ENCODE measurements around the gene PTPRF.

PTPRF gene

GRCh38 chr1:43488165-43488564, 42.5 kb upstream of the PTPRF start:
- TF ChIP-seq MAX (IDR thresholded peaks at IDR 0.05): no peak
- TF ChIP-seq NFIC (IDR thresholded peaks at IDR 0.05): no peak
- no peak for TF ChIP-seq TEAD4 (IDR thresholded peaks at IDR 0.05)
- no peak for TF ChIP-seq EP300 (IDR thresholded peaks at IDR 0.05; ENCODE audit: borderline replicate concordance)
- no peak for TF ChIP-seq RAD21 (IDR thresholded peaks at IDR 0.05; ENCODE audit: low read depth)
- TF ChIP-seq YY1 (IDR thresholded peaks at IDR 0.05; ENCODE audit: low read depth): no peak
- no peak for TF ChIP-seq TCF12 (IDR thresholded peaks at IDR 0.05; ENCODE audit: low read depth)
- no peak for TF ChIP-seq FOXM1 (IDR thresholded peaks at IDR 0.05; ENCODE audit: borderline replicate concordance, low read depth)
- TF ChIP-seq EGR1 (IDR thresholded peaks at IDR 0.05): no peak
- no peak for TF ChIP-seq REST (IDR thresholded peaks at IDR 0.05; ENCODE audit: low read depth)

GRCh38 chr1:43491061-43491460, 39.6 kb upstream of the PTPRF start:
- no peak for TF ChIP-seq TEAD4 (IDR thresholded peaks at IDR 0.05)
- TF ChIP-seq ZBTB7A (IDR thresholded peaks at IDR 0.05; ENCODE audit: low read depth): no peak
- TF ChIP-seq CREB1 (IDR thresholded peaks at IDR 0.05; ENCODE audit: low read depth): no peak
- no peak for TF ChIP-seq MAX (IDR thresholded peaks at IDR 0.05)
- TF ChIP-seq FOXM1 (IDR thresholded peaks at IDR 0.05; ENCODE audit: borderline replicate concordance, low read depth): no peak
- TF ChIP-seq TCF12 (IDR thresholded peaks at IDR 0.05; ENCODE audit: low read depth): no peak
- no peak for TF ChIP-seq CEBPB (IDR thresholded peaks at IDR 0.05)
- TF ChIP-seq TAF1 (IDR thresholded peaks at IDR 0.05; ENCODE audit: low read depth): no peak
- no peak for TF ChIP-seq REST (IDR thresholded peaks at IDR 0.05; ENCODE audit: low read depth)
- TF ChIP-seq YY1 (IDR thresholded peaks at IDR 0.05; ENCODE audit: low read depth): no peak
- TF ChIP-seq EP300 (IDR thresholded peaks at IDR 0.05; ENCODE audit: borderline replicate concordance): no peak

GRCh38 chr1:43492826-43493225, 37.9 kb upstream of the PTPRF start:
- TF ChIP-seq EP300 (IDR thresholded peaks at IDR 0.05; ENCODE audit: borderline replicate concordance) (no peak), NFIC (IDR thresholded peaks at IDR 0.05) (no peak), YY1 (IDR thresholded peaks at IDR 0.05; ENCODE audit: low read depth) (no peak), TCF12 (IDR thresholded peaks at IDR 0.05; ENCODE audit: low read depth) (no peak), FOXM1 (IDR thresholded peaks at IDR 0.05; ENCODE audit: borderline replicate concordance, low read depth) (no peak), EGR1 (IDR thresholded peaks at IDR 0.05) (no peak)

- TF ChIP-seq TAF1 (IDR thresholded peaks at IDR 0.05; ENCODE audit: low read depth) (no peak), YY1 (IDR thresholded peaks at IDR 0.05; ENCODE audit: low read depth) (no peak), USF1 (IDR thresholded peaks at IDR 0.05) (no peak), NFIC (IDR thresholded peaks at IDR 0.05) (no peak)
Measured at GRCh38 chr1:43493661-43494450, 36.8 kb upstream of the PTPRF start.

GRCh38 chr1:43495204-43495603, 35.5 kb upstream of the PTPRF start:
- TF ChIP-seq TCF12 (IDR thresholded peaks at IDR 0.05; ENCODE audit: low read depth) (no peak), CREB1 (IDR thresholded peaks at IDR 0.05; ENCODE audit: low read depth) (no peak), USF1 (IDR thresholded peaks at IDR 0.05) (no peak), ZBTB7A (IDR thresholded peaks at IDR 0.05; ENCODE audit: low read depth) (no peak), CEBPB (IDR thresholded peaks at IDR 0.05) (no peak), EP300 (IDR thresholded peaks at IDR 0.05; ENCODE audit: borderline replicate concordance) (no peak), REST (IDR thresholded peaks at IDR 0.05; ENCODE audit: low read depth) (no peak), YY1 (IDR thresholded peaks at IDR 0.05; ENCODE audit: low read depth) (no peak), RAD21 (IDR thresholded peaks at IDR 0.05; ENCODE audit: low read depth) (no peak), MAX (IDR thresholded peaks at IDR 0.05) (no peak), TEAD4 (IDR thresholded peaks at IDR 0.05) (no peak), TAF1 (IDR thresholded peaks at IDR 0.05; ENCODE audit: low read depth) (no peak), EGR1 (IDR thresholded peaks at IDR 0.05) (no peak), NFIC (IDR thresholded peaks at IDR 0.05) (no peak)
